HG03354 (cell line): Measurements from ENCODE around the gene KIF26A.

ENCODE experiments used
- ATAC-seq: cut with Tn5 transposase; IDR thresholded peaks from one replicate; pipeline ENCODE4 v1.9.1; 2021; ENCODE audit warnings: mild to moderate bottlenecking; ENCODE audit not compliant: unreplicated experiment, poor library complexity, severe bottlenecking

KIF26A gene

GRCh38 chr14:104185916-104186495 is 47.6 kb downstream of the KIF26A start:
- no peak for ATAC-seq

- no peak for ATAC-seq
Measured at GRCh38 chr14:104186575-104186974, 48.2 kb downstream of the KIF26A start.

GRCh38 chr14:104187121-104187889 is 48.9 kb downstream of the KIF26A start:
- ATAC-seq = no peak

GRCh38 chr14:104187931-104188726 is 49.7 kb downstream of the KIF26A start:
- no peak for ATAC-seq

GRCh38 chr14:104188727-104189400 is 50.5 kb downstream of the KIF26A start:
- no peak for ATAC-seq

GRCh38 chr14:104189629-104190335 is 51.4 kb downstream of the KIF26A start:
- ATAC-seq = no peak

- ATAC-seq = no peak
Measured at GRCh38 chr14:104190396-104191000, 52.1 kb downstream of the KIF26A start.

- ATAC-seq = no peak
Measured at GRCh38 chr14:104191409-104191997, 53.1 kb downstream of the KIF26A start.

- no peak for ATAC-seq
Measured at GRCh38 chr14:104192146-104192882, 53.9 kb downstream of the KIF26A start.

GRCh38 chr14:104192883-104193245 is 54.5 kb downstream of the KIF26A start:
- ATAC-seq = no peak

- ATAC-seq = no peak
Measured at GRCh38 chr14:104194016-104194415, 55.6 kb downstream of the KIF26A start.

- no peak for ATAC-seq
Measured at GRCh38 chr14:104194716-104195115, 56.3 kb downstream of the KIF26A start.

- ATAC-seq = no peak
Measured at GRCh38 chr14:104195361-104195760, 57.0 kb downstream of the KIF26A start.

- no peak for ATAC-seq
Measured at GRCh38 chr14:104195878-104196277, 57.5 kb downstream of the KIF26A start.

- no peak for ATAC-seq
Measured at GRCh38 chr14:104196461-104197140, 58.2 kb downstream of the KIF26A start.

GRCh38 chr14:104197449-104198247 is 59.3 kb downstream of the KIF26A start:
- no peak for ATAC-seq
